ENCODE measurements around the gene GALNTL6.

DNA sequence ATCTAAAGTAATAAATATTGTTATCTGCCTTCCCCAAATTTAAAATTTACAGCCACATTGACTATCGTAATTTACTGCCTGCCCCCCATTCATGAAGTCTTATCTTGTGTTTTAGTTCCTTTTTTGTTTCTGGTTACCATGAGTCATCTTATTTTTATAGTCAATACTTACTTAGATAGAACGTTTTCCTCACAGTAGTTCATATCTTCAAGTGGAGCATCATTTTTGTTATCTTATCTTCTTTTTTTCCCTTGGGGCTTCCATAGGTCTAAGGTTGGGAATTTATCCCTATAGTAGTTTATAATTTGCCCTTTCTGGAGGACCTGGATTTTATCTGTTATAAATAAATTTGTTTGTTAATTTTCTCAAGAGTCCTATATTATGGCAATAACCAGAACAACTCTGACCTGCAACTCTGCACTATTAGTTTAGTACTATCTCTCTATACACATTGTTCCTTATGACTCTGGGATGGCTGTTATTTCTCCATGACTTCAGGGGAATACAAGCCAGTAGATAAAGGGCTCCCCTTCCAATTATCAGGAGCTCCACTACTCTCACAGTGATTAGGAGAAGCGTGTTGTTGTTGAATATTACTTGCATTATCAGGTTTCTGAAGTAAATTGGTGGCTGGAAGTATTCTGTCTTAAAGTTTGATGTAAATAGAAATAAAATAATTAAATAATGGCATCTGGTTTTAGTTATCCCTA is 330.6 kb downstream of the GALNTL6 start:
- TF ChIP-seq, protein P1, sequence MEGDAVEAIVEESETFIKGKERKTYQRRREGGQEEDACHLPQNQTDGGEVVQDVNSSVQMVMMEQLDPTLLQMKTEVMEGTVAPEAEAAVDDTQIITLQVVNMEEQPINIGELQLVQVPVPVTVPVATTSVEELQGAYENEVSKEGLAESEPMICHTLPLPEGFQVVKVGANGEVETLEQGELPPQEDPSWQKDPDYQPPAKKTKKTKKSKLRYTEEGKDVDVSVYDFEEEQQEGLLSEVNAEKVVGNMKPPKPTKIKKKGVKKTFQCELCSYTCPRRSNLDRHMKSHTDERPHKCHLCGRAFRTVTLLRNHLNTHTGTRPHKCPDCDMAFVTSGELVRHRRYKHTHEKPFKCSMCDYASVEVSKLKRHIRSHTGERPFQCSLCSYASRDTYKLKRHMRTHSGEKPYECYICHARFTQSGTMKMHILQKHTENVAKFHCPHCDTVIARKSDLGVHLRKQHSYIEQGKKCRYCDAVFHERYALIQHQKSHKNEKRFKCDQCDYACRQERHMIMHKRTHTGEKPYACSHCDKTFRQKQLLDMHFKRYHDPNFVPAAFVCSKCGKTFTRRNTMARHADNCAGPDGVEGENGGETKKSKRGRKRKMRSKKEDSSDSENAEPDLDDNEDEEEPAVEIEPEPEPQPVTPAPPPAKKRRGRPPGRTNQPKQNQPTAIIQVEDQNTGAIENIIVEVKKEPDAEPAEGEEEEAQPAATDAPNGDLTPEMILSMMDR (IDR thresholded peaks at IDR 0.05; ENCODE audit: insufficient read depth, low read length, poor library complexity, severe bottlenecking) = no peak
- no peak for TF ChIP-seq EZH2phosphoT487 (conservative IDR thresholded peaks at IDR 0.05; ENCODE audit: low read length)
